SW 1271 (cell line): Measurements from ENCODE around the gene RAET1E.
A peak's percentile ranks its signal among the peaks of the same experiment; 100 is the strongest.
"Not testable (repeated sequence)": the region's sequence is repeated elsewhere in the genome, so short reads cannot be mapped to it uniquely, and the experiment has no call there.

ENCODE experiments used
- DNase-seq, 2 experiments: peaks; one replicate each; lab custom pipeline; 2025; lab: John Stamatoyannopoulos, UW

RAET1E gene

DNA sequence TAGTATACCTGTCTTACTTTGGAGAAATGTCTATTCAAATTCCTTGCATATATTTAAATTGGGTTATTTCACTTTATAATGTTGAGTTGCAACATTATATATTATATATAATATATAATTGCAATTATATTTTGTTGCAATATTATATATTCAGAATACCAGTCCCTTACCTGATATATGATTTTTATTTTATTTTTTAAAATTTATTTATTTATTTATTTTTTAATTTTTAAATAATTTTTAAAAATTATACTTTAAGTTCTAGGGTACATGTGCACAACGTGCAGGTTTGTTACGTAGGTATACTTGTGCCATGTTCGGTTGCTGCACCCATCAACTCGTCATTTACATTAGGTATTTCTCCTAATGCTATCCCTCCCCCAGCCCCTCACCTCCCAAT lies 29.1 kb upstream of the RAET1E start:
- not testable (repeated sequence) for DNase-seq

DNA sequence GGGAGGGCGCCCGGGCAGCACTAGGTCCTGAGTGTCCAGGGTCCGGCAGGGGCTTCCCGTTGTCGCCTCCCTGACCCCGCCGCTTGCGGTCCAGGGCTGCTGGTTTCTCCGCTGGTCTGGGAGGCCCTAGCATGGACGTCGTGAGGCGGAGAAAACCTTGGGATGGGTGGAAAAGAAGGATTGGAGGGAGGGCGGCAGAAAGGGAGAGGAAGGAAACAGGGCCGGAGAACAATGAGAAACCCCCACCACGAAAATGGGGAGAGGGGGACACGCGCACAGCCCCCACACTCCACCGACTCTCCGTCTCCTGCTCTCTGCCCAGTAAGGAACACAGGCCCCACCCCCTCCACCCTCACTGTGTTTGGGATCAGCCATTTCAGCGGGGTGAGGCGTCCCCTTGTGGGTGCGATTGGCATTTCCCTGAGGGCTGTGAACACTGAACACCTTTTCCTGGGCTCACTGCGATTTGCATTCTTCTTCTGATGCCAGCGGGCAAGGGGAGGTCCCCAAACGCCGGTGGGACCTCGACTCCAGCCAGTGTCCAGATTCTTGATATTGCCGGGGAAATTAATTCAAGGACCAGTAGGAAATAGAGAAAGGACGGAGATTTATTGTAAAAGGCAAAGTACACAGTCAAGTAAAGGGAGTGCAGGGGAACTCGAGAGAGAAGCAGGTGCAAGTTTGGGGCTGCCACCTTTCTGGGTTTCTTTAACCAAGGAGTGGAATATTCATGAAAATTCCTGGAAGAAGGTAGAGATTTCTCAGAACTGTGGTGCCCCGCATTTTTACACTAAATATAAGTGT lies 28.3 kb upstream of the RAET1E start:
- DNase-seq = peak; percentile 43 to 68

DNA sequence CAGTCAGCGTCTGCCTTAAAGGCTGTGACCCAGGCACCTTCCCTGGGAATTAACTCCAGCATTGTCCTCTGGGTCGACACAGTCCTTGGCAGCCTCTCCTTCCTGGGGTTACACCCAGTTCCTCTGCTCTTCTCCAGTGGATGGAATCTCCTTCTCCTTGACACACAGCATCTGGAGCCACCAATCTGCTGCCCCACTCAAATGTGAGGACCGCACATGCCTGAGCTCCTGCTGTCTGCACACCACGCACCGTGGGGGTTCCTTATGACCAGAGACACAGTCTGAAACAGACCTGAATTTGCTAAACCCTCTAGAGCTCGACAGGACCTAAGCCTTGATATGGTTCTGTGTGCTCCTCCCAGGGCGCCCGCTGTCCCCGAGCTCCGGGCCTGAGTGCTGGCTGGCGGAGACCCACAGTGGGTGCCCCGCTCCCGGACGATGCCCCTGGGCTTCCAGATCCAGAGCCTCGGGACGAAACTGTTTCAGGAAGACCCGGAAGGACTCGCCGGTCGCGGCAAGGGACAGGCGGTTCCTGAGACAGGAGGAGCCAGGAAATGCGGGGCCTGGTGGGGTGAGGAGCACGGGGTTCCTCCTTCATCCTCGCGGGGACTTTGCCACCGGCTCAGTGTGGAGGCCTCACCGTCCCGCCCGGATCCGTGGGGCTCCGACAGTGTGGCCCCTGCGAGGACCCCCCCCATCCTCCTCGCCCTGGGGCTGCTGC lies 27.5 kb upstream of the RAET1E start:
- DNase-seq = no peak

DNA sequence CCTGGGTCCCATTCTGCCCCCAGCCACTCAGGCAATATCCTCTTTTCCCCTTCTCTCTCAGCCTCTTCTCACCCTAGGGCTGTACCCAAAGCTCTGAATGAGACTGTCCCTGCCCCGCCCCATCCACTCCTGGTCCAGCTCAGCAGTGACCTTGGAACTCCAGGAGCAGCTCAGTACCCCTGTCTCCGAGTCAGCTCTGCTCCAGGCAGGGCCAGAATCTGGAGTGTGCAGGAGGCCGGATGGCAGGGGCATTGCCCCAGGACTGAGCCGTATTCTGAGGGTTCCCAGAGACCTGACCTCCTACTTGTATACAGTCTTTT lies 27.0 kb upstream of the RAET1E start:
- DNase-seq = no peak

DNA sequence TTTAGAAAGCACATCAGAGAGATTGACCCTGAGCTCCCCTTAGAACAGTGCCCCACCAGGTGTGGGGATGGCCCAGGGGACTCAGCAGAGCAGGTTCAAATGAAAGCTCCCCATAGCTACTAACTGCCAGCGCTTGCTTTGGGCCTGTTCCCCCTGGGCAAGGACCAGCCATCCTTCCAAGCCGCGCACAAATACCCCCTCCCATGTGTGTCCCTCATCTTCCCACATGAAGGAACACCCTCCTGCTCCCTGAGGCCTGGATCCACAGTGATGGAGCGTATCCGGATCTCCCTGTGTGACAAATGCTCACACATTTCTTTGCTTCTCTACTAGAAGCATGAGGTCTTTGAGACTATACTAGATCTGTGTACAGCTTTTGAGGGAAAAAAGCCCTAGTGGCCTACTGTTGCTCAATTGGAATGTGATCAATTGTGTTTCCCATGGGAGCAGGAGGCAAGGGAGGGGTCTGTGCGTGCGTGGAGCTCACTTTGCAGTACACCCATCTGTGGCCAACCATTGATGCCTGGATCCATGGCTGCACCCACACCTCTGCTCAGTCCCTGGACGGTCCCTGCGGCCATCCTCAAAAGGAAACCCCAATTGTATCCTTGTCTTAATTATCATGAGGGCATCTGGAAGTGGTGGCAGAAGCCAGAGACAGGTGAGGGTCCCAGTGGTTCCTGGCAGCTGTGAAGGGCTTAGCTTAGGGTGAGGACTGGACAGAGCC lies 26.5 kb upstream of the RAET1E start:
- DNase-seq = no peak

DNA sequence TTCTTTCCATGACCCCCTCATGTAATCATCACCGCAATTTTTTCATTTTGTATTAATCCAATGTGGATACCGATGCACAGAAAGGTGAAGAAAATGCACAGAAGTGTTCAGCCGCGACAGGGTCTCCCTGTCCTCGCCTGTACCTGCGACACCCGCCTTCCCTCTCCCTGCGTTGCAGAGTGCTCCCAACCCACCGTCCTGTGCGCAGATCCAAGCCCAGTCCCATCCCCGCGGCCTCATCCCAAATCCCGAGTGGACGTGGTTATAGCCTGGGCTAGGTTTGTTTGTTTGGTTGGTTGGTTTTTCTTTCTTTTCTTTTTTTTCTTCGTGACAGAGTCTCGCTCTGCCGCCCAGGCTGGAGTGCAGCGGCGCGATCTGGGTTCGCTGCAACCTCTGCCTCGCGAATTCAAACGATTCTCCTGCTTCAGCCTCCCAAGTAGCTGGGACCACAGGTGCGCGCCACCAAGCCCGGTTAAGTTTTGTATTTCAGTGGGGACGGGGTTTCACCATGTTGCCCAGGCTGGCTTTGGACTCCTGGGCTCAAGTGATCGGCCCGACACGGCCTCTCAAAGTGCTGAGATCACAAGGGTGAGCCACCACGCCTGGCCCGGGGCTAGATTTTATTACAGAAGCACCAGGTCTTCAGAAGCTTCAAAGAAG lies 25.5 kb upstream of the RAET1E start:
- DNase-seq = no peak

DNA sequence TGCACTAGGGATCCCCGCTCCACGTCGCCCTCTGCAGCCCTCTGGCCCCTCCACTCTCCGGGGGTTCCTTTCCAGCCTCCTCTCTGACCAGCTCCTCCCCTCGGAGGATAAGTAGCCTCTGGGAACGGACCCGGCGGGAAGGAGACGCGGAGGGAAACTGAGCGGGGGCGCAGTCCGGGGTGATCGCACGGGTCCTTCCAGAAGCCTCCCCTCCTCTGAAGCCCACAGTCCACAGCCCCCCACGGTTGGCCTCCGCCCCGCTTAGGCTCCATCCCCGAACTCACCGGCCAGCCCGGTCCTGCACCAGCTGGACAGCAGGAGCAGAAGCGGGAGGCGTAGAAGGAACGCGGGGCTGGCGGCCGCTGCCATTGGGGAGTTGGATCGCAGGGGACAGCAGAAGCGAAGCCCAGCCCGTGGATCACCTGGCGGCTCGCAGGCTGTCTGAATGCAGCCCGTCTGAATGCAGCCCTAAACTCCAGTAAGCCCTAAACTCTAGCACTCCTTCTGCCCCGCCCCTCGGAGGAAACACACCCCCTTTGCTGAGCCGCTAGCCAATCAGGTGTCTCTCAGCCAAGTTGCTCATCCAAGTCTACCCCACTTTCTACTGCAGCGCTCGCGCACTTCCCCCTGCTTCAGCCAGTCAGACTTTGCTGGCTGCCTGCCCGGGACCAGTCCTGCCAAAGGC lies 24.9 kb upstream of the RAET1E start, which contains the start of gene RAET1G:
Gene RAET1G (minus strand): TSS at position 480 of the 685 bp plus-strand sequence. CDS start 111 bp downstream, at position 369.
- peak; percentile 68 to 91 for DNase-seq

DNA sequence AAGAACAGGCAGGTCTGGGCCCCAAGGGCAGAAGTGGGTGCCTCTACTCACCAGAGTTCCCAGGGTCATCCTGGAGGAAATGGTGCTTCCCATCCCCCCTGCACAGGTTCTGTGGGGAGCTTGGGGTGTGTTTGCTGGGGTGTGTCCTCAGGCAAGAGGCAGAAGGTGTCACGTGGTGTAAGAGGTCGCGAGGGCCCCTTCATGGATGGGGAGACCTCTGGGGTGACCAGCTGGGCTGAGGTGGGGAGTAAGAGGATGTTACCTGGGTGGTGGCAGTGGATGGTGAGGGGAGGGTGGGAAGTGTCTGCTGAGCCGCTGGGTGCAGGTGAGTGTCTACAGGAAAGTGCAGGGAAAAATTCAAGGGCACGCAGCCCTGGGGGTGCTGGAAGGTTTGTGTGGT lies 24.2 kb upstream of the RAET1E start:
- not testable (repeated sequence) for DNase-seq

DNA sequence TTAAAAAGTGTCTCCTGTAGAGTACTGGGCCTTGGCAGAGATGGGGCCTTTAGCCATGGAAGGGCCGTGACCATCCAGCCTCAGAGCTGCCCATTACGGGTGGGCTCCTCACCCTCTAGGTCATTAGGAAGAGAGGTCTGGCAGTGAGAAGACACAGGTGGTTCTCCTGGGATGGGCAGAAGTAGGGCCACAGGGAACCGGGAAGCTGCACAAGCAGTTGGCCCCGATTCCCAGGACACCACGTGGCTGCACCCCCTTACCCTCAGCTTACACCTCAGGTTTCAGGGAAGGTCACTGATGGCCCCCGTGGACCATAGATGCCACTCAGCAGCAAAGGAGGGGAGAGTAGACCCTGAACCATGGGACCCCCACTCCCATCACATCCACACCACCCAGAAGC lies 23.4 kb upstream of the RAET1E start:
- no peak for DNase-seq

DNA sequence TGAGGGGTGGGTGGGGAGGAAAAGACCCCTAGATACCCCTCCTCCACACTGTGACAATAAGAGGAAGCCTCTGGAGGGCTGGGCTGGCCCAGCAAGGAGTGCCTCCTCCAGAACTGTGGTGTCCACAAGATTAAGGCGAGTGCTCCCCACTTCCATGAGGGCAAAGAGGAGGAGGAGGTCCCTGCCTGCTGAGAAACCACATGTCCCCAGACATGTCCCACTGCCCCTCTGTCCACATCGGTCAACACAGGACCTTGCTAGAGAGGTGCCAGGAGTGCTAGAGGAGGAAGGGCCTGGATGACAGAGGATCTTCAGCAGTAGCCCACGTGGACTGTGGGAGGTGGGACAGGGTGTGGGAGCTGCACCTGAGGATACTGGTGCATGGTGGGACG lies 21.9 kb upstream of the RAET1E start:
- no peak for DNase-seq

DNA sequence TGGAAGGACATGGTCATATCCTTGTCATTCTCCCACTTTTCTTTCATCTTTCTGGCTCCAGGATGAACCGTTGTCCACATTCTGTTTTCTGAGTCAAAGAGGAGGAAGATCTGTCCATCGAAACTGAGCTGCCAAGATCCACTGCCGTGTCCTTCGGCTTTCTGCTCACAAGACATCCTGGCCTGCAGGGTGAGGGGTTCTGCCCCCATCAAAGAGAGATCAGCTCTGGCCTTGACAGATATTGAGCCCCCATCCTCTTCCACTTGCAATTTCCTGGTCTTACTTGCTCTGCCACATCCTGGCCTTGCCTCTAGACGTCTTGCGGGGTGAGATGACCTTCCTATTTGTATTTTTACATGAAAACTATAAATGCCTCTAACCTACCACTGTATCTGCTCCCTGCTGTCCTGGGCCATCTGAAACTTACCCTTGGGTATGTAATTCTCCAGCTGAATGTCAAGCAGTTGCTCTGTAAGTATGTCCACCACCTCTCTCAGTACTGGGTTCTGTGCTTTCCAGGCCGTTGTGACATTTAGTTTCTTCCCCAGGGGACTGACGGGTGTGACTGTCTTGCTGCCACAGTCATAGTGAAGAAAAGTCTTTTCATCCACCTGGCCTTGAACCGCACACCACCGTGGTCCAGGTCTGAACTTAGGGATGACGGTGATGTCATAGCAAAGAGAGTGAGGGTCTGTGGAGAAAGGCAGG lies 21.4 kb upstream of the RAET1E start:
- not testable (repeated sequence) for DNase-seq

DNA sequence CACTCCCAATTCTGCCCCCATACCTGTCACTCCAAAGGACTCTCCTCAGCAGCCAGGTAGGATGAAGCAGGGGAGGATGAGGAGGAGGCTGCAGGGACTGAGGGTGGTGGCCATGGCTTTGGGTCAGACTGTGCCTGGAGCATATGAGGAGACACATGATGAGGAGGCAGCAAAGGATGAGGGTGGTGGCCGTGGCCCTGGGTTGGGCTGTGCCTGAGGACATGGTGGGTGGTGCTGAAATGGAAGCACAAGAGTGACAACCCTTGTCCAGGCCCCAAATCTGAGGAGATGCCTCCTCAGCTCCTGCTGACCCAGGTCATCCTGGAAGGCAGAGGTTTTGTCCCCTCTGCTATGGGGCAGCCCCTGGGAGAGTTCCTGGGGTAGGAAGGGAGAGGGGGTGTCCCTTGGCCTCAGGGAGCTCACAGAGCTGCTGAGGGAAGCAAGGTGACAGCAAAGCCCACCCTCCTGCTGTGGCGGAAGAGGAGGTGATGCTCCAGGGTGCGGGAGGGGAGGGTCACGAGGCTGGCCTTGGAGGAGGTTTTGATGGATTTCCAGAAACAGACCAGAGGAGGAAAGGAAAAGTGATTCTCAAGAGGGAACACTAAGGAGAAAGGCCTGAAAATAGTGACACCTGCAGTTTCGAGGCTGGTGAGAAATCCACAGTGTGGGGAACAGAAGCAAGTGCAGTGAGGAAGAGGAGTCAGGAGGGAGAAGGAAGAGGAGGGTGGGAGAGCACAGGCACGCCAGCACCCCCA lies 20.4 kb upstream of the RAET1E start:
- DNase-seq = no peak

DNA sequence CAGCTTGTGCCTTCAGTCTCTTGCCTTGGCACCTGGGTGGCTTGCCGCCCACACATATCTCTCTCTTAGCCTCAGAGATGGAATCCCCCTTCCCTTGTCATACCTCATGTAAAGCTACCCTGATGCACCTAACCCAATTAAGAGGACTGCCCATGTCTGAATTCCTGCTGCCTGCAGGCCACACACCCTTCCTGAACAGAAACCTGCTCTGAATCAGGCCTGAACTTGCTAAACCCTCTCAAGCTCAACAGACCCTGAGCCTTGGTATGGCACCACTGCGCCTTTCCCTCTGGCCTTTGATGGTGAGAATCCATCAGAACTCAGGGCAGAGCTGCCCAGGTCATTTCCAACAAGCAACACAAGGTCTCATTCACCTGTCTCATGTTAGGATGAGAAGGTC lies 19.8 kb upstream of the RAET1E start:
- no peak for DNase-seq

DNA sequence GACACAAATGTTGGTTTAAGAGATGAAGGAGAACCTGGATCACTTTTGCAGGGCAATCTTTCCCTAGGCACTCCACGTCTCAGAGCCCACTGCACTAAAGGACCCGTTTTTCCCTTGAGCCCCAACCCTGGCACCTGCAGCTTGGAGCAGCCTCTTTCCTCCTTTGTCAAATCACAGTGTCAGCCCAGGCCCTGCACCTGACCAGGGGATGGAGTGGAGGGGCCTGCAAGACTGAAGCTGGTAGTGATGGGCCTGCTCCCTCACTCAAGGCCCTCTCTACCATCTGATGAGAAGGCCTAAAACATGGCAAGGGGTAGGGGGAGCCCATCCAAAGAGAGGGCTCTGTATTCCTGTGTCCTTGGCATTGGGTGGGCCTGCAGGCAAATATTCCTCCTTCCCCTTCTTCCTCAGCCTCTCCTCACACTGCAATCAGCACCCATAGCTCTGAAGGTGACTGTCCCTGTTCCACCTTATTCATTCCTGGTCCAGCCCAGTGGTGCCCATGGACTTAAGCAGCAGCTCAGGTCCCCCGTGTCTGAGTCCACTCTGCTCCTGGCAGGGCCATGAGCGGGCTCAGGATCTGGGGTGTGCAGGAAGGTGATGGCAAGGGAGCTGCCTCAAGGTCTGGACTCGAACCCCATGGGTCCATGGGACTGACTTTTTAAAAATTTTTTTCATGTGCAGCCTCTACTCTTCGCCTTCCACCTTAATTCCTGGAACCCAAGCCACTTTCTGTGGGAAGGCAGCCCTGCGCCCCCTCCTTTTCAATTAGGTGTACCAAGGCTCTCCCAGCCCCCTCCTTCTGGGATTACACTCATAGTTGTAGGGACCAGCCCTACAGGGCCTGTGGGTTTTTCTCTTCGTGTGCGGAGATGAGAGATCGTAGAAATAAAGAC lies 18.3 kb upstream of the RAET1E start:
- DNase-seq = no peak

DNA sequence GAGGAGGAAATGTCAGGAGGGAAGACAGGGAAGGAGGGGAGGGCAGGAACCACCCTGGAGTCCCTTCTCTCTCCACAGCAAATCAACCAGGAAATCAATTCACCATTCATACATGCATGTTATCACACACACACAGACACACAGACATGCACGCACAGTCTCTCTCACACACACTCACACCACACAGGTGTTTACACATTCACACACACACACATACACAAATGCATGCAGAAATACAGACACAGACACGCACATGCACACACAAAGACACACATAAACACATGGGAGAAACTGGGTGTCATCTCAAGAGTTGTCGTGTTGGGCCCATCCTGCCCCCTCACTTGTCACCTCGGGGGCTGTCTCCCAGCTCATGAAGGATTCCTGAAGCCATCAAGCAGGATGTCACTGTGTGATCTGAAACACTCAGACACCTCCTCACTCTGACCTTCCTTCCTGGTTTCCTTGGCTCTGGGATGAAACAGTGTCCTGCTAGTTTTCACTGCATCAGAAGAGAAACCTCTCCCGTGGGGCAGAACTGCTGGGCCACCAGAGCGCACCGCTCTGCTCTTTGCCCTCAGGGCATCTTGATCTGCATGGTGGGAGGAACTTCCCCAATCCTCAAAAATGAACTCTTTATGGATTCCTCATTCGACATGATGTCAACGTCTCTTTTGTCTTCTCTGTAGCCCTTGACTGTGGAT lies 15.8 kb upstream of the RAET1E start:
- DNase-seq = no peak

DNA sequence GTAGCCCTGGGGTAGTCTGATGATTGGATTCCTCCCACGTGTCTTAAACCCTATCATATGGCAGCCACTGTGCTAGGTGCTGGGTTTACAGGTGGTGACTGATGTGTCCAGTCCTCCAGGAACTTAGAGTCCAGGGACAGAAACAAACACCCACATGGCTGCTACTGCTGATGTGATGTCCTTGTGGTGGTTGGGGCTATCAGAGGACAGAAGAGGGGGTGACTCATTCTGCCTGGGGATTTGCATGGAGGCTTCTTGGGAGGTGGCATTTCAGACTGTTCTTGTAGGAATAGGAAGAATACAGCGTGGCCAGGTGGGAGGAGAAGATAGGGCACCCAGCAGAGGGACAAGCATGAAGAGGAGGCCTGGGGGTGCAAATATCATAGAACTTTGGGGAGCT lies 15.2 kb upstream of the RAET1E start:
- DNase-seq = no peak

DNA sequence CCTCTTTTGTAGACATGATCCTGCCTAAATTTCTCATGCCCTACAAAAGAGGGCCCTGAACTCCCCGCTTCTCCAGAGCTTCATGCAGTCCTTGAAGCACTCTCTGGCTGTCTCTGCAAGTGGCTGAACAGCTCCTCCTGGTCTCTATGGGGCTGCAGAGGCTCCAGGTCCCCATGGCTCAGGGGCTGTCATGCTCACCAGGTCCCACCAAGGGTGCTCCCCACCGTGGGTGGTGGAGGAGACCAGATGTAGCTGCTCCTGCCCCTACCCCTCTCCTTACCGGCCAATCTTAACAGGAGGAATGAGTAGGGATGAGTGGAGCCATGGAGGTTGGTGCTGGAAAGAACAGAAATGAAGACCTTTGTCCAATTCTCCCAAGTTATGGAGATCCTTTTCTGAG lies 14.8 kb upstream of the RAET1E start:
- not testable (repeated sequence) for DNase-seq

DNA sequence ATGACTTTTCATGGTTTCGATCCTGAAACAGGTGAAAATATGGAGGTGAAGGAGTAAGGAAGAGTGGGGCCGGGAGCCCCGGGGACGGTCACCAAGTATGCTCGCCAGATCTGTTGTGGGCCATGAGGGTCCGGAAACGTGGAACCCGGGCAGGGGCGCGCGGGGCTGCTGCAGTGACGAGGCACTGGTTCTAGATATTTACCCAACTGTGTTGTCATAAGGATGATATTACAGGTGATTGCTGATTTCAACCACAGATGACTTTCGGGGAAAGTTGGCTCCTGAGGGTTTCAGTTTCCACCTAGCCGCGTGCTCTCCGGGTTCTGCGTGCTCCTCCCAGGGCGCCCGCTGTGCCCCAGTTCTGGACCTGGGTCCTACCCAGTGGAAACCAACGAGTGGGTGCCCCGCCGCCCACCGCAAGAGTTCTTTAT lies 12.8 kb upstream of the RAET1E start:
- no peak for DNase-seq
